IMR-90 (cell line): ENCODE data around the gene CCL27.

Experiments
- BHLHE40 ChIP-seq: fragments of 150-350 bp; IDR thresholded peaks from 2 replicates; pipeline ENCODE4 v1.6.1; 2016; ENCODE audit warnings: mild to moderate bottlenecking, low read depth, low read length
- CHD1 ChIP-seq: IDR thresholded peaks from 2 replicates; pipeline ENCODE4 v1.6.1; 2012; ENCODE audit warnings: low read depth, low read length, improper control_type of control experiment
- CTCF ChIP-seq: conservative IDR thresholded peaks from 2 replicates; pipeline ENCODE4 v1.5.1; 2012; ENCODE audit warnings: mild to moderate bottlenecking, low read depth, low read length, improper control_type of control experiment
- ELK1 ChIP-seq: fragments of 150-350 bp; IDR thresholded peaks from 2 replicates; pipeline ENCODE4 v1.6.1; 2016; ENCODE audit warnings: low read depth, mild to moderate bottlenecking, low read length, moderate library complexity, borderline replicate concordance
- FOS ChIP-seq: fragments of 150-350 bp; IDR thresholded peaks from 2 replicates; pipeline ENCODE4 v1.6.1; 2016; ENCODE audit warnings: low read depth, low read length
- MAFK ChIP-seq: IDR thresholded peaks from 2 replicates; pipeline ENCODE4 v1.6.1; 2012; ENCODE audit warnings: low read depth, low read length, improper control_type of control experiment
- MAZ ChIP-seq: IDR thresholded peaks from 2 replicates; pipeline ENCODE4 v1.6.1; 2012; ENCODE audit warnings: low read depth, mild to moderate bottlenecking, low read length, improper control_type of control experiment, moderate library complexity, borderline replicate concordance
- MXI1 ChIP-seq: IDR thresholded peaks from 2 replicates; pipeline ENCODE4 v1.6.1; 2012; ENCODE audit warnings: low read depth, mild to moderate bottlenecking, low read length, moderate library complexity, borderline replicate concordance
- NFE2L2 ChIP-seq: fragments of 150-350 bp; IDR thresholded peaks from 2 replicates; pipeline ENCODE4 v1.6.1; 2016; ENCODE audit warnings: low read depth, mild to moderate bottlenecking, low read length
- POLR2A ChIP-seq: IDR thresholded peaks from 2 replicates; pipeline ENCODE4 v1.6.1; 2012; ENCODE audit warnings: mild to moderate bottlenecking, low read depth, low read length
- RAD21 ChIP-seq: IDR thresholded peaks from 2 replicates; pipeline ENCODE4 v1.6.1; 2012; ENCODE audit warnings: low read length, improper control_type of control experiment
- RCOR1 ChIP-seq: IDR thresholded peaks from 2 replicates; pipeline ENCODE4 v1.6.1; 2012; ENCODE audit warnings: mild to moderate bottlenecking, low read length, improper control_type of control experiment; ENCODE audit not compliant: insufficient replicate concordance
- USF2 ChIP-seq: fragments of 150-350 bp; IDR thresholded peaks from 2 replicates; pipeline ENCODE4 v1.6.1; 2017; ENCODE audit warnings: mild to moderate bottlenecking, antibody characterized with exemption, low read length, low read depth

GRCh38 chr9:34655394-34655793 is 7.1 kb downstream of the CCL27 start:
- TF ChIP-seq POLR2A (no peak), CTCF (no peak), USF2 (no peak), RCOR1 (no peak), MAZ (no peak), RAD21 (no peak), MXI1 (no peak), FOS (no peak), CHD1 (no peak), BHLHE40 (no peak), ELK1 (no peak), NFE2L2 (no peak), MAFK (no peak)
